OCI-LY7 (cell line): ENCODE data around the gene TAPBP.

Source experiments
- CTCF ChIP-seq: fragments of 200-600 bp; sonication (generic); conservative IDR thresholded peaks from 2 replicates; pipeline ENCODE4 v1.5.1; 2014; ENCODE audit warnings: mild to moderate bottlenecking, antibody characterized with exemption, low read length, moderate library complexity, mixed read lengths
- EZH2phosphoT487 ChIP-seq: fragments of 200-600 bp; sonication (generic); IDR thresholded peaks from 2 replicates; pipeline ENCODE4 v1.6.1; 2018; ENCODE audit warnings: low read depth, borderline replicate concordance, mild to moderate bottlenecking, mixed run types, antibody characterized with exemption, low read length, moderate library complexity, mixed read lengths

- no peak for TF ChIP-seq CTCF
- no peak for TF ChIP-seq EZH2phosphoT487
These were observed 16.9 kb upstream of the TAPBP start for GRCh38 chr6:33330736-33331135.
